CD4-positive, alpha-beta T cell (primary cell): Measurements from ENCODE around the gene KRT14. TPM values are rescaled to one million over a fixed set of nuclear protein-coding genes. Genes with fewer than 3 reads are reported as not detected.

ENCODE experiments used
- ATAC-seq: fragments of 200-7000 bp; cut with Tn5 transposase; one replicate; pipeline ENCODE4 v1.10.0; 2022; ENCODE audit warnings: mild to moderate bottlenecking; ENCODE audit not compliant: poor library complexity
- CTCF ChIA-PET: fragments of 350-600 bp; sonication (Branson Sonifier 250); formaldehyde crosslinking; loops from one replicate; lab custom pipeline; 2021; ENCODE audit warnings: antibody characterized with exemption, inconsistent platforms; lab: Charles Lee
- POLR2A ChIA-PET: fragments of 350-600 bp; sonication (Branson Sonifier 250); formaldehyde crosslinking; loops from one replicate; lab custom pipeline; 2021; ENCODE audit warnings: antibody characterized with exemption, inconsistent platforms; lab: Charles Lee
- DNase-seq, 14 experiments: peaks; one replicate each; pipeline ENCODE4 v3.0.0-alpha.2; 2013 to 2020; ENCODE audit warnings: mixed read lengths in 2 of 14
- H3K27ac ChIP-seq, 2 donors: one replicate each; pipeline versions ENCODE4 v1.5.1 to v1.7.0; 2013; ENCODE audit warnings: low read length in 2 of 2, low read depth in 1 of 2, mild to moderate bottlenecking in 1 of 2
- H3K27me3 ChIP-seq, 2 experiments: 1 replicate in 1 of 2; 2 replicates in 1 of 2; pipeline versions ENCODE4 v1.6.1 to v1.7.0; 2013; ENCODE audit warnings: low read length in 2 of 2, control low read depth in 1 of 2, mild to moderate bottlenecking in 1 of 2, moderate library complexity in 1 of 2; ENCODE audit not compliant: insufficient read depth in 2 of 2, control insufficient read depth in 1 of 2
- H3K36me3 ChIP-seq: one replicate; pipeline ENCODE4 v1.6.1; 2013; ENCODE audit warnings: low read length, control low read depth; ENCODE audit not compliant: insufficient read depth
- H3K4me1 ChIP-seq: one replicate; pipeline ENCODE4 v1.6.1; 2013; ENCODE audit warnings: low read length, control low read depth; ENCODE audit not compliant: insufficient read depth
- H3K4me3 ChIP-seq: one replicate; pipeline ENCODE4 v1.5.1; 2013; ENCODE audit warnings: mild to moderate bottlenecking, low read length, moderate library complexity
- H3K9me3 ChIP-seq, 2 experiments: 1 replicate in 1 of 2; 2 replicates in 1 of 2; pipeline versions ENCODE4 v1.6.1 to v1.7.0; 2013; ENCODE audit warnings: low read length in 2 of 2, mild to moderate bottlenecking in 2 of 2, control low read depth in 1 of 2, moderate library complexity in 1 of 2; ENCODE audit not compliant: control insufficient read depth in 1 of 2, insufficient read depth in 1 of 2
- H3K27ac Mint-ChIP-seq: one replicate; pipeline ENCODE4 v1.8.0; 2020; ENCODE audit warnings: mixed read lengths
- H3K27me3 Mint-ChIP-seq: one replicate; pipeline ENCODE4 v1.8.0; 2021; ENCODE audit warnings: mixed read lengths
- H3K36me3 Mint-ChIP-seq: one replicate; pipeline ENCODE4 v1.8.0; 2021; ENCODE audit warnings: low read depth, mixed read lengths
- H3K4me1 Mint-ChIP-seq: one replicate; pipeline ENCODE4 v1.8.0; 2021; ENCODE audit warnings: low read depth, mixed read lengths
- H3K4me3 Mint-ChIP-seq: one replicate; pipeline ENCODE4 v1.8.0; 2020; ENCODE audit warnings: mild to moderate bottlenecking, mixed read lengths
- H3K9me3 Mint-ChIP-seq: one replicate; pipeline ENCODE4 v1.8.0; 2020; ENCODE audit warnings: mixed read lengths
- CTCF ChIP-seq: fragments of 200-600 bp; IDR thresholded peaks from one replicate; pipeline ENCODE4 v1.8.0; 2022; ENCODE audit warnings: antibody characterized with exemption, mild to moderate bottlenecking
- intact Hi-C, 2 experiments: fragments of 100-400 bp; cut with DNase I in 1 of 2; cut with micrococcal nuclease in 1 of 2; formaldehyde crosslinking; loops; one replicate each; pipeline versions ENCODE4 v1.15.1 to v1.9.0; 2023 to 2025; cut with DNase I, micrococcal nuclease
- total RNA-seq, 174 experiments: library from RNA in 2 of 174; stranded (reverse) in 2 of 174; gene quantifications; one replicate each; pipeline ENCODE4 v1.2.3 and lab custom pipeline; 2021 to 2026

The KRT14 gene
- total RNA-seq, 2 experiments from 2014 or later, result not detected

- ChIA-PET CTCF (no interaction called here), POLR2A (no interaction called here)
- peaks cover 4% of the 10 kb centered on the region in 2 experiments for H3K27me3 ChIP-seq
- intact Hi-C loops, result no loop called here
- DNase-seq (no peak), ATAC-seq (no peak)
- no peaks in the 10 kb centered on the region for H3K36me3 ChIP-seq
- no peak overlapping the region for H3K4me3 ChIP-seq
- Mint-ChIP-seq H3K9me3 (no peaks in the 10 kb centered on the region), H3K27me3 (peaks cover 22% of the 10 kb centered on the region), H3K27ac (no peak overlapping the region), H3K4me1 (no peaks in the 10 kb centered on the region), H3K4me3 (no peak overlapping the region), H3K36me3 (no peaks in the 10 kb centered on the region)
- H3K9me3 ChIP-seq, result peaks cover 0 to 2% of the 10 kb centered on the region in 2 experiments
- no peak for TF ChIP-seq CTCF
- H3K4me1 ChIP-seq, result no peaks in the 10 kb centered on the region
- H3K27ac ChIP-seq, result no peak overlapping the region
Observed at GRCh38 chr17:41600318-41600717, 13.6 kb upstream of the KRT14 start.

GRCh38 chr17:41599680-41600079, 13.0 kb upstream of the KRT14 start:
- H3K9me3 ChIP-seq, result no peaks in the 10 kb centered on the region
- H3K36me3 Mint-ChIP-seq, result no peaks in the 10 kb centered on the region
- peaks cover 23% of the 10 kb centered on the region for H3K27me3 Mint-ChIP-seq
- H3K4me1 Mint-ChIP-seq, result no peaks in the 10 kb centered on the region
- no peak overlapping the region for H3K27ac Mint-ChIP-seq
- POLR2A ChIA-PET, result no interaction called here
- TF ChIP-seq CTCF, result no peak
- no peaks in the 10 kb centered on the region for H3K4me1 ChIP-seq
- no peak overlapping the region for H3K27ac ChIP-seq
- DNase-seq, result no peak
- H3K27me3 ChIP-seq, result peaks cover under 1 to 4% of the 10 kb centered on the region in 2 experiments
- no peak overlapping the region for H3K4me3 ChIP-seq
- CTCF ChIA-PET, result no interaction called here
- intact Hi-C loops, result no loop called here
- H3K4me3 Mint-ChIP-seq, result no peak overlapping the region
- no peaks in the 10 kb centered on the region for H3K9me3 Mint-ChIP-seq
- no peak for ATAC-seq
- H3K36me3 ChIP-seq, result no peaks in the 10 kb centered on the region

GRCh38 chr17:41595585-41595984, 8.9 kb upstream of the KRT14 start:
- Mint-ChIP-seq H3K27me3 (peaks cover 13% of the 10 kb centered on the region), H3K4me1 (no peaks in the 10 kb centered on the region), H3K36me3 (no peaks in the 10 kb centered on the region), H3K27ac (no peak overlapping the region), H3K9me3 (no peaks in the 10 kb centered on the region), H3K4me3 (no peak overlapping the region)
- CTCF ChIA-PET, result no interaction called here
- Histone ChIP-seq H3K4me1 (no peaks in the 10 kb centered on the region), H3K27ac (no peak overlapping the region), H3K27me3 (no peaks in the 10 kb centered on the region), H3K4me3 (no peak overlapping the region), H3K9me3 (no peaks in the 10 kb centered on the region), H3K36me3 (no peaks in the 10 kb centered on the region)
- TF ChIP-seq CTCF, result no peak
- intact Hi-C loops, result no loop called here
- DNase-seq (no peak), ATAC-seq (no peak)
- POLR2A ChIA-PET, result no interaction called here
